HG03060 (cell line): Measurements from ENCODE around the gene PSMB2.

Source experiments
- ATAC-seq: cut with Tn5 transposase; IDR thresholded peaks from one replicate; pipeline ENCODE4 v1.9.1; 2021; ENCODE audit warnings: low read depth, moderate number of reproducible peaks; ENCODE audit not compliant: unreplicated experiment

PSMB2 gene

DNA sequence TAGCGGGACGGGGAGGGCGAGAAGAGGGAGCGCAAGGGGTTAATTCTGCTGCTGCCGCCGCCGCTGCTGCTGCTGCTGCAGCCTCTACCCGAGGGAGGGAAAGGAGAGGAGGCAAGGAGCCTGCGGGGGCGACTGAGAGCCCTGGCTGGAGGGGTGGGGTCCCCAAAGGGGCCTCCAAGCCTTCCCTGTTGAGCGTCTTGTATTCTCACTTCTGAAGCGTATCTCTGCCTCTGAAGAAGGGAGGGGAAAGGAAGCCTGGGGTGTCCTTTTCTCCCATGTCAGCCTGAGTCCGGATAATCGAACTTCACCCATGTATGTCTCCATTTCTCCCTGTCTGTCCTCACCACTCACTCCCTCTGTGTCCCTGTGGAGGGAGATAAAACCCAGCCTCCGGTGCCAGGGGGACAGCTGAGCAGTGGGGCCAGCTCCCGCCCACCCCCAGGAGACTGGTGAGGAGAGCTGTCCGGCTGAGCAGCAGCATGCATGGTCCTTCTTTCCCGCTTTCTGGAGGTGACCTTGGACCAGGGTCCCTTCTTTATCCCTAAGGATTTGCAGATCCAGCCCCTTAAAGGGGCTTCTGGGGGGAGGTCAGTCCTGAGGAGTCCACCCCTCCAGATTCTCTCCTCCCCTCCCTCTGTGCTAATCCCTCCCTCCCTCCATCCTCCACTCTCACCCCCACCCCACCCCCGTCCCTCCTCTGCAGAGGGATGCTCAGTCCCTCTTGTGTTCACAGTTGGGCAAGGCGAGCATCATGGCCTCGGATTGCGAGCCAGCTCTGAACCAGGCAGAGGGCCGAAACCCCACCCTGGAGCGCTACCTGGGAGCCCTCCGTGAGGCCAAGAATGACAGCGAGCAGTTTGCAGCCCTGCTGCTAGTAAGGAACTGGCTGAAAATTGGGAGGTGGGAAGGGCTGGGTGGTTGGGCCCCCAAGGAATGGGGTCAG is 82.7 kb downstream of the PSMB2 start:
- no peak for ATAC-seq

DNA sequence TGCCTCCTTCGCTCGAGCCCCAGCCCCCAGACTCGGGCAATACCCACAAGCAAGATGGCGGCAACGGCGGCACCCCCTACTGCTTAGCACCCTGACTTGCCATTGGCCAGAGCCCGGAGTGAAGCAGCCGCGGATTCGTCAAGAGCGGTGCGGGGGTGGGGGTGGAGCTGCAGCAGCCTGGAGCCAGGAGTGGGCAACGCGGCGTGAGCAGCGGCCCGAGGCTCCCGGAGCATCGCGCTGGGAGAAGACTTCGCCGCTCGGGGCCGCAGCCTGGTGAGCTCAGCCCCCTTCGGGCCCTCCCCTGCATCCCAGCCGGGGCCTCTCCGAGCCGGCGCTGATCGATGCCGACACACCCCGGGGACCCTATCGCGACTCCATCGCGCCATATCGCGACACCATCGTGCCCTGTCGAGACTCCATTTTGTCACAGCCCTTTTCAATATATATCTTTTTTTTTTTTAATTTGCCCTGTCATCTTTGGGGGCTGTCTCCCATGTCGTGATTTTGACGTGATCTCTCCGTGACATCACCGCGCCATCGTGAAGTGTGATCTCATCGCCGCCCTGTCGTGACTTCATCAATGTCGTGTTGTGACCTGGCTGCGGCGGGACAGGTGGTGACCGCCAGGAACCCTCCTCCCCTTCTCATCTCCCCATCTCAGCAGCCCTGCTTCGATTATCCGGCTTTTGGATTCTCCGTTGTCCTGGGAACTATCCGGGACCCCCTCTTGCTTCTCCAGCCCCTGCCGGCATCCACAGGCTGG is 83.5 kb downstream of the PSMB2 start, which contains the start of gene NCDN:
TSS of gene NCDN (plus strand) at position 189 of the 763 bp plus-strand sequence. CDS start at position 581, 392 bp downstream.
- peak; percentile 50 for ATAC-seq

- ATAC-seq: peak; percentile 45
Observed at GRCh38 chr1:35557118-35557610, 84.2 kb downstream of the PSMB2 start, which contains the start of gene KIAA0319L. Gene KIAA0319L, minus strand, starts transcription at chr1:35557403. Its CDS starts 2,912 bp downstream, at chr1:35554491.

DNA sequence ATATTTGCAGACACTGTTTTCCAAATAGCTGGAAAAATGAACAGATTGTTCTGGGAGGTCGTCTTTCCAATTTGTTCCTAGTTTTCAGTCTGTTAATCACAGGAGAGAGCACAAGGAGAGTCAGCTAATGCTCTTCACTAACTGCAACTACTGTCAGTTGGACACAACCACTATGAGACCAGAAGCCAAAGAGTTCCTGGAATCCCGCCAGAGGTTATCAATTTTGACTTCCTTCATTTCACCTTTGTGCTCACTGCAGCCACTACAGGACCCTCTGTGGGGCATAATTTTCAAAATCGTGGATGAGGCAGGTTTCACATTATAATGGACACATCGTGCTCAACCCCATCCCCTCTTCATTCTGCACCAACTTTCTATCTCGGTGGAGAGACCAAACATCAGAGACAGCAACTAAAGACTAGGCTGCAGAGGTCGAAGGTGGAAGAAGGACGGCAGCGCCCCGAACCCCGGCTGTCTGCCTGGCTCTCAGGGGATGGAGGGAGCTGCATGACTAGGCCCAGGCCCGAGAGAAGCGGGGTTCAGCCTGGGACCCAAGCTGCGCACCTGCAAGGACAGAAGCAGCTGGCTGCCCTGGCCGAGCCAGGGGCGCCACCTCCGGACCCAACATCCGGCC is 84.7 kb downstream of the PSMB2 start:
- ATAC-seq: no peak

DNA sequence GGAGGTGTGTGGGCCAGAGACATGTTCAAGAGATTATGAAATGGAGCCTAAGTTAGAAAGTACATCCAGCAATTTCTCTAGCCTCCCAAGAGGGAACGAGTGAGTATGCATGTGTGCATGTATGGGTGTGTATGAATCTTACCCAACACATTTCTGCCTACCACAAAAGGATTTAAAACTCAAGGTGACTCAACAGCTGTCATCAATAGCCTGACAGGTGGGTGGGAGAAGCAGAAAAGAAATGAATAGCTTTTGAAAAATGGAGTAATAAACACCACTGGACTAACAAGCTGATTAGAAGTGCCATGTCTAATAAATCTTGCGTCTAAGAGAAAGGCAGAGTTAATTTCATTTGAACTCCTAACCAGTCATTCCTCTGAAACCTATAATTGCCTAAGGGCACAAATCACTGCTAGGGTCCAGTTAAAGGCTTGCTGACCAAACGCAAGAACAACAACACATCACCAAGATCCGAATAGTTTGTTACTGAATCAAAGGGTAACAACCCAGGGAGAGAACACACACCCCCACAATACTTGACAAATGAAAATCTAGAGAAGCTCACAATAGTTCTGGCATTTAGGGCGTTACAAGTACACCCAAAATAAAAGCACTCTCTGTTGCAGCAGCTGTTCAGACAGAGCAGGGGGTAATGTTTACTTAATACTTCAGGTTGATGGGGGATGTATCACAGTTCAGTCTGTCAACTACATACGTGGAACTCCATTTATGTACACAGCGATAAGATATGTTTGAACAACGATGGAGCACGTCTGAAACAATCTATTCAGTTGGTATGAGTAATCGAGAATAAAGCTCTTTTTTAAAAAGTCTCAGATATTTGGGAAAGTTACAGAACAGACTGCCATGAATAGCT is 85.5 kb downstream of the PSMB2 start:
- no peak for ATAC-seq

GRCh38 chr1:35555212-35555584 is 86.1 kb downstream of the PSMB2 start:
- no peak for ATAC-seq

DNA sequence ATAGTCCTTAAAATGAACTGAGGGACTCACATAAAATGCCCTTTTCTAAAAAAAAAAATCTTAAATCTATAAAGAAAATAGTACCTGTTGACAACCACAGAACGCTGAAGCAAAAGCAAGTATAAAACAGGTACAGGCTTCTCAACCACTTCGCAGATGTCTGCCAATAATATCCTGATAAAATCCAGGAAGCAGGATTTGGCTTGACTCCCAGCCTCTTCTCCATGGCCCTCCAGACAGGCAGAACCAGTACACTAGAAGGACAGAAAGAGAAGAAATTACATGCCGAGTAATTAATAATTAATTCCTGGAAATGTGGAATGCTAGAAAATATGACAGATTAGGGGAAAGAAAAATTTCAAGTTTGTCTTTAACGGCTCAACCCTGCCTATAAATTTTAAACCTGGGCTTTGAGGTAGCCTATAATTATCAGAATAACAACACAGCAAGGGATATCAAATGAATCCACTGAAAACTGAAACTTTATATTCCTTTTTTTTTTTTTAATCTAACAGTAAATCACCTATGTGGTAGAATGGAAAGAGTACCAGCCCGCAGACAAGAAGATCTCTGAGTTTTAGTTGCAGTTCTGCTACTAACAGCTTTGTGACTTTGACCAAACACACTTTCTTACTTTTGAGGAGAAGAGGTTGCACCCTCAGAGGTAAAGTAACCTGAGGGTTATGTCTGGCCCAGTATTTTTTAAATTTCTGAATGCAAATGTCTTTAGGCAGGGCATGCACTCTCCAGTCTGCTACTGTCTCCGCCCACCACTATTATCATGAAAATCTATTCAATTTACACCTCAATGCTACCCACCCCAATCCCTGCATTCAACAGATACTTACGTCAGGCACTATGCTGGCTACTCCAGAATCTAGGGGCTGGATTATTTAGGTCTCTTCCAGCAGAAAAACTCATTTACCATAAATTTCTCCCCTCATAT is 86.8 kb downstream of the PSMB2 start:
- no peak for ATAC-seq

GRCh38 chr1:35553851-35554250 is 87.5 kb downstream of the PSMB2 start:
- ATAC-seq: no peak
